Spleen (tissue), 7 donors: ENCODE data around the gene ALS2CL.

Experiments
- POLR2A ChIP-seq, 3 donors: fragments of 450-650 bp; IDR thresholded peaks; one replicate each; pipeline ENCODE4 v1.5.1; 2017; ENCODE audit warnings: antibody characterized with exemption in 3 of 3, mild to moderate bottlenecking in 1 of 3
- POLR2AphosphoS5 ChIP-seq, 3 donors: sonication (generic); formaldehyde crosslinking; IDR thresholded peaks; one replicate each; pipeline ENCODE4 v1.5.1; 2017; ENCODE audit warnings: antibody characterized with exemption in 3 of 3
- TF ChIP-seq, protein P1 (sequence below), 11 experiments: fragments of 200-600 bp in 7 of 11; fragments of 450-650 bp in 4 of 11; sonication (generic) in 4 of 11; IDR thresholded peaks in 8 of 11; conservative IDR thresholded peaks in 3 of 11; 1 replicate in 7 of 11; 2 replicates in 4 of 11; pipeline versions ENCODE4 v1.4.0 to v1.8.0; 2016 to 2021; ENCODE audit warnings: antibody characterized with exemption in 11 of 11, inconsistent platforms in 4 of 11, mild to moderate bottlenecking in 1 of 11
- donor health status: DM: no; HTN: no; CAD: no; lungs with moderate emphysema.
- donor health status: DM: no; HTN: no; CAD: no.
- donor health status: DM: no; HTN: no; CAD: no.

DNA sequence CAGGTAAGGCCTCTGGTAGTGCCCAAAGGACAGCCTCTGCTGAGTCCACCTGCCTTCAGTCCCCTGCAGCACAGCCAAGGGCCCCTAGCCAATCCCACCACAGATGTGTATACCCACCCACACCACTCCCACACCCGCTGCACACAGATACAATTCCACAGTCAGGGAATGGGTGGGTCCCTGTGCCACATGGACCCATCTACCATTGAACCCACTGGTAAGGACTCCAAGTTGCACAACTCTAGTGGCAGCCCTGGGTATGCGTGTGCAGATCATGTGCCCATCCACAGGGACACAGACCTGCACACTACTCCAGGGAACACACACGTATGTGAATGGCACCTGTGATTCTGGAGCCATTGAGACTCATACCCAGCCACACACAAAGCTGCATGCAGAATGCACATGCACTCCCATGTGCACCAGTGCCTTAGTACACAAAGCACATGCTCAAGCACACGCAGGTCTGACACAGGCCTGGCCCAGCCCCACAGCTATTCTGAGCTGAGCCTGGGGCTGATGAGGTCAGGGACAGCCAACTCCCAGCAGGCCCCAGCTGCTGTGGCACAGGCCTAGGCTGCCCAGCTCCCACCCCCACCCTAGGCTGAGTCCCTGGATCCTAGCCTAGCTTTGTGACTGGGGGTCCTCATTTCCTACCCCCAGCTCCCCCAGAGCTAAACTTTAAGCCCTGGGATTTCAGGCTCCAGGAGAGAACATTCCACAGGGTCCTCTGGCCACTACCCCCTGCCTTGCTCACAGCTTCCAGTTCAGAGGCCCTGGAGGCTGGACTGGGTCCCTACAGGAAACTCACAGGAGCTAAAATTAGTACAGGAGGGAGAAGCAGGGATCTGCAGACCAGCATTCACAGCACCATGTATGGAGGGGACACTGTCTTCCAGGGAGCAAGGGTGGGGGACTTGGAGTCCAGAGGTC is 2.7 kb upstream of the ALS2CL start:
- no peak for TF ChIP-seq POLR2A (IDR thresholded peaks at IDR 0.05)
- TF ChIP-seq, protein P1, sequence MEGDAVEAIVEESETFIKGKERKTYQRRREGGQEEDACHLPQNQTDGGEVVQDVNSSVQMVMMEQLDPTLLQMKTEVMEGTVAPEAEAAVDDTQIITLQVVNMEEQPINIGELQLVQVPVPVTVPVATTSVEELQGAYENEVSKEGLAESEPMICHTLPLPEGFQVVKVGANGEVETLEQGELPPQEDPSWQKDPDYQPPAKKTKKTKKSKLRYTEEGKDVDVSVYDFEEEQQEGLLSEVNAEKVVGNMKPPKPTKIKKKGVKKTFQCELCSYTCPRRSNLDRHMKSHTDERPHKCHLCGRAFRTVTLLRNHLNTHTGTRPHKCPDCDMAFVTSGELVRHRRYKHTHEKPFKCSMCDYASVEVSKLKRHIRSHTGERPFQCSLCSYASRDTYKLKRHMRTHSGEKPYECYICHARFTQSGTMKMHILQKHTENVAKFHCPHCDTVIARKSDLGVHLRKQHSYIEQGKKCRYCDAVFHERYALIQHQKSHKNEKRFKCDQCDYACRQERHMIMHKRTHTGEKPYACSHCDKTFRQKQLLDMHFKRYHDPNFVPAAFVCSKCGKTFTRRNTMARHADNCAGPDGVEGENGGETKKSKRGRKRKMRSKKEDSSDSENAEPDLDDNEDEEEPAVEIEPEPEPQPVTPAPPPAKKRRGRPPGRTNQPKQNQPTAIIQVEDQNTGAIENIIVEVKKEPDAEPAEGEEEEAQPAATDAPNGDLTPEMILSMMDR (IDR thresholded peaks at IDR 0.05 in 8 of 11, conservative IDR thresholded peaks at IDR 0.05 in 3 of 11): no peak
- TF ChIP-seq POLR2AphosphoS5 (IDR thresholded peaks at IDR 0.05): no peak
